HepG2 (cell line): ENCODE measurements around the gene PYGO2. TPM values are rescaled to one million over a fixed set of nuclear protein-coding genes. Genes with fewer than 3 reads are reported as not detected.

ENCODE experiments used
- ATAC-seq: fragments of 200-7000 bp; cut with Tn5 transposase; 3 replicates; pipeline ENCODE4 v1.9.1; 2020; ENCODE audit warnings: mild to moderate bottlenecking, moderate library complexity
- BruUV-seq: library from RNA; stranded (reverse); fragments of 400-500 nt; replicated peaks from 2 replicates; lab custom pipeline; 2021; lab: Mats Ljungman, UMichigan
- CTCF ChIA-PET: fragments of 300-600 bp; formaldehyde crosslinking; extraction: SDS; loops from one replicate; lab custom pipeline; 2021; ENCODE audit warnings: low total read pairs, inconsistent platforms, low intra/inter-chr PET ratio; lab: Yijun Ruan, JAX
- POLR2A ChIA-PET: fragments of 350-600 bp; sonication (Branson Sonifier 250); formaldehyde crosslinking; loops from one replicate; lab custom pipeline; 2020; ENCODE audit warnings: antibody characterized with exemption, inconsistent platforms; lab: Yijun Ruan, JAX
- DNase-seq: peaks from one replicate; pipeline ENCODE4 v3.0.0-alpha.2; 2015; ENCODE audit warnings: low spot score
- FAIRE-seq: peaks from 3 replicates; lab custom pipeline; 2011; peaks lifted over from hg19 to GRCh38; lab: Jason Lieb, UNC
- H2AFZ ChIP-seq: one replicate; pipeline ENCODE4 v1.6.1; 2011; ENCODE audit warnings: low read length, inconsistent platforms
- H3K27ac ChIP-seq: fragments of 300-600 bp; 3 replicates; pipeline ENCODE4 v1.8.0; 2011; ENCODE audit warnings: mixed run types, mild to moderate bottlenecking, mixed read lengths, low read length, inconsistent platforms; ENCODE audit not compliant: insufficient read depth; ENCODE audit errors: extremely low read length
- H3K27me3 ChIP-seq, 2 experiments: fragments of 200-600 bp in 1 of 2; 2 replicates in 1 of 2; 3 replicates in 1 of 2; pipeline versions ENCODE4 v1.6.0 to v1.8.0; 2011; ENCODE audit warnings: low read length in 2 of 2, mild to moderate bottlenecking in 2 of 2, moderate library complexity in 2 of 2, inconsistent platforms in 1 of 2; ENCODE audit not compliant: insufficient read depth in 2 of 2, control insufficient read depth in 1 of 2
- H3K36me3 ChIP-seq, 2 experiments: fragments of 200-600 bp in 1 of 2; replicated peaks in 1 of 2; 2 replicates in 1 of 2; 3 replicates in 1 of 2; pipeline versions ENCODE4 v1.5.1 to v1.8.0; 2011; ENCODE audit warnings: low read length in 2 of 2, inconsistent platforms in 1 of 2; ENCODE audit not compliant: insufficient read depth in 2 of 2, control insufficient read depth in 1 of 2
- H3K4me1 ChIP-seq: 2 replicates; pipeline ENCODE4 v1.5.1; 2012; ENCODE audit warnings: low read length, inconsistent platforms; ENCODE audit not compliant: insufficient read depth
- H3K4me2 ChIP-seq: 2 replicates; pipeline ENCODE4 v1.6.0; 2011; ENCODE audit warnings: low read depth, low read length, inconsistent platforms
- H3K4me3 ChIP-seq, 3 experiments: fragments of 200-600 bp in 1 of 3; sonication (generic), shearing (Covaris generic) in 1 of 3; replicated peaks in 1 of 3; 2 replicates each; pipeline ENCODE4 v1.5.1; 2011 to 2016; ENCODE audit warnings: low read length in 3 of 3, inconsistent platforms in 2 of 3, low read depth in 2 of 3, mild to moderate bottlenecking in 2 of 3, control low read depth in 1 of 3, mixed read lengths in 1 of 3; ENCODE audit not compliant: insufficient read depth in 1 of 3
- H3K79me2 ChIP-seq: one replicate; pipeline ENCODE4 v1.6.1; 2011; ENCODE audit warnings: low read length, inconsistent platforms; ENCODE audit not compliant: insufficient read depth
- H3K9ac ChIP-seq: 2 replicates; pipeline ENCODE4 v1.6.0; 2011; ENCODE audit warnings: mild to moderate bottlenecking, low read depth, low read length, inconsistent platforms; ENCODE audit not compliant: insufficient read depth
- H3K9me3 ChIP-seq: 2 replicates; pipeline ENCODE4 v1.5.1; 2012; ENCODE audit warnings: mild to moderate bottlenecking, low read length
- H4K20me1 ChIP-seq: 2 replicates; pipeline ENCODE4 v1.6.0; 2011; ENCODE audit warnings: inconsistent platforms, mild to moderate bottlenecking, low read length, moderate library complexity; ENCODE audit not compliant: insufficient read depth
- ARHGAP35 ChIP-seq: sonication (generic); formaldehyde crosslinking; IDR thresholded peaks from 2 replicates; pipeline ENCODE4 v1.9.0; 2022; ENCODE audit warnings: mild to moderate bottlenecking, inconsistent platforms, moderate library complexity, missing genetic modification reagents, borderline replicate concordance
- ATF5 ChIP-seq: sonication (generic); formaldehyde crosslinking; IDR thresholded peaks from 2 replicates; pipeline ENCODE4 v1.4.0; 2020; ENCODE audit warnings: mild to moderate bottlenecking, low read depth, missing genetic modification reagents
- GZF1 ChIP-seq: sonication (generic); formaldehyde crosslinking; IDR thresholded peaks from 2 replicates; pipeline ENCODE4 v1.5.1; 2020; ENCODE audit warnings: mild to moderate bottlenecking, missing genetic modification reagents
- IRF2 ChIP-seq: IDR thresholded peaks from 2 replicates; pipeline ENCODE4 v1.6.1; 2018; ENCODE audit warnings: missing genetic modification reagents, missing compliant biosample characterization
- KDM4B ChIP-seq: sonication (generic); formaldehyde crosslinking; IDR thresholded peaks from 2 replicates; pipeline ENCODE4 v1.4.0; 2020; ENCODE audit warnings: missing genetic modification reagents
- RBAK ChIP-seq: sonication (generic); formaldehyde crosslinking; IDR thresholded peaks from 2 replicates; pipeline ENCODE4 v1.5.1; 2020; ENCODE audit warnings: mild to moderate bottlenecking, missing genetic modification reagents
- THAP11 ChIP-seq: IDR thresholded peaks from 2 replicates; pipeline ENCODE4 v1.6.1; 2016; ENCODE audit warnings: missing biosample characterization, missing genetic modification reagents
- ZNF34 ChIP-seq: sonication (generic); formaldehyde crosslinking; IDR thresholded peaks from 2 replicates; pipeline ENCODE4 v1.4.0; 2020; ENCODE audit warnings: mild to moderate bottlenecking, missing genetic modification reagents, borderline replicate concordance
- ZNF362 ChIP-seq: sonication (generic); formaldehyde crosslinking; IDR thresholded peaks from 2 replicates; pipeline ENCODE4 v1.4.0; 2020; ENCODE audit warnings: missing genetic modification reagents, mild to moderate bottlenecking, borderline replicate concordance
- ZNF564 ChIP-seq: sonication (generic); formaldehyde crosslinking; IDR thresholded peaks from 2 replicates; pipeline ENCODE4 v1.8.1; 2023; ENCODE audit warnings: mild to moderate bottlenecking, missing genetic modification reagents
- ZNF788 ChIP-seq: sonication (generic); formaldehyde crosslinking; IDR thresholded peaks from 2 replicates; pipeline ENCODE4 v1.5.0; 2020; ENCODE audit warnings: mild to moderate bottlenecking, missing genetic modification reagents, borderline replicate concordance
- ZNF800 ChIP-seq: sonication (generic); formaldehyde crosslinking; IDR thresholded peaks from 2 replicates; pipeline ENCODE4 v1.4.0; 2020; ENCODE audit warnings: missing genetic modification reagents
- WGBS: methylation state at CpG from one replicate; pipeline ENCODE4 v1.1.6; 2017; ENCODE audit warnings: low lambda C conversion rate; 5-methylcytosine and 5-hydroxymethylcytosine counted together
- in situ Hi-C: cut with HindIII; loops from 2 replicates; pipeline ENCODE4 v1.10.0; 2017; ENCODE audit warnings: low pct_unique_long_range_greater_than_20kb; ENCODE audit not compliant: extremely low pct_ligation_motif_present
- intact Hi-C: fragments of 100-400 bp; cut with micrococcal nuclease; formaldehyde crosslinking; loops from one replicate; pipeline ENCODE4 v1.10.0; 2022; ENCODE audit not compliant: unreplicated experiment
- polyA plus RNA-seq, 8 experiments: library from polyadenylated mRNA; depleted of rRNA in 3 of 8; stranded (reverse) in 7 of 8; unstranded in 1 of 8; fragments of >200 nt; fragmentation: Illumina TruSeq in 4 of 8; extraction: Trizol in 4 of 8; gene quantifications; 2 replicates each; pipeline versions ENCODE4 v1.2.1 to v1.2.3, GENCODE V29; 2011 to 2016; ENCODE audit warnings: low read depth in 4 of 8, missing spikeins in 1 of 8, mixed read lengths in 1 of 8; ENCODE audit not compliant: insufficient read depth in 1 of 8
- total RNA-seq, 5 experiments: library from RNA; depleted of rRNA; stranded (reverse); fragments of >200 nt; fragmentation: Illumina TruSeq; extraction: Trizol; gene quantifications; 2 replicates each; pipeline ENCODE4 v1.2.3, GENCODE V29; 2016; ENCODE audit warnings: low read depth in 1 of 5
- TF ChIP-seq, protein P1 (sequence below): sonication (generic); formaldehyde crosslinking; conservative IDR thresholded peaks from 2 replicates; pipeline ENCODE4 v1.4.0; 2020; ENCODE audit warnings: mild to moderate bottlenecking, missing genetic modification reagents, moderate library complexity

Gene PYGO2
- total and polyA plus RNA-seq, 2 of the 13 experiments (the other 11 are each of a cell fraction or from before 2014, with no cell fraction given): 20.3 to 21.8 TPM

DNA sequence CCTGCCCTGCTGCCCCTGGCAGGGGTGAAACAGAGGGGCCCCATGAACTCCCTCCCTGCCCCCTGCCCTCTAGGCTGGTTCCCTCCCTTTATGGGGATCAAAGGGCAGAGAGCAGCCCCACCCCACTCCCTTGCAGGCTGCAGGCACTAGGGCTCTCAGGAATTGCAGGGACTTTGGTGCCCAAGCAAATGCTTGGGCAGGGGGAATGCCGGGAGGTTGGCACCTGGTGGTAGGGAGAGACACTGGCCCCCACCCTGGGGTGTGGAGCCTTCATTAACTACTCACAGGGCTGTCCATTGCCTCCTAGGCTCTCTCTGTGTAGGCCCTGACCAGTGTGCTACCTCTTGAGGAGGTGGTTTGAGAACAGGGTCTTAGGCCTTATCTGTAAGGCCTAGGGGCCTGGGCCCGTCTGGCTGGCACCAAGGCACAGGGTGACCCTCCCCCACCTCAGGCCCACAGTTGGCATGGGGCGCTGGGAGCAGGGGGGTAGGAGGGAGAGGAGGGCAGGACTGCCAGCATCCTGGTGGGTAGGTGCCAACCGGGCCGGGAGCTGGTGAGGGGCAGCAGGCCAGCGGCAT lies 45.8 kb upstream of the PYGO2 start (continued):
- TF ChIP-seq ATF5 (CRISPR knock-in tag) (no peak), ZNF34 (CRISPR knock-in tag) (no peak)
- TF ChIP-seq, all 625 proteins: peak for 28

- H3K4me1 ChIP-seq: peaks cover 77% of the 10 kb centered on the region
- peak overlapping the region; percentile 8 for H3K27ac ChIP-seq
- no peaks in the 10 kb centered on the region for H3K9me3 ChIP-seq
- FAIRE-seq: no peak
- no peak overlapping the region for H2AFZ ChIP-seq
- peaks cover 46% of the 10 kb centered on the region for H3K79me2 ChIP-seq
- no peaks in the 10 kb centered on the region; a peak in 1 of 5 replicates for H3K27me3 ChIP-seq
- no TSS peak for BruUV-seq
- ChIA-PET POLR2A (interaction anchor here (1.0 to 1.6 kb wide), 4 partner anchors 11 to 50 kb away, joined by 3 to 10 read pairs (median 6); partner anchors contain the start of gene PBXIP1), CTCF (no interaction called here)
- in situ Hi-C loops: no loop called here
- DNase-seq: no peak
- H3K4me3 ChIP-seq: no peak overlapping the region
- peak overlapping the region; percentile 36; the same call in 1 of the 2 replicates for H3K4me2 ChIP-seq
- no peak overlapping the region for H3K9ac ChIP-seq
- peaks cover 1 to 6% of the 10 kb centered on the region in 2 experiments; a peak in 3 of 5 replicates for H3K36me3 ChIP-seq
- 83% methylated on average over 2 of the region's 2 CpGs for WGBS
- intact Hi-C loops: no loop called here
- peaks cover 5% of the 10 kb centered on the region; the same call in 1 of the 2 replicates for H4K20me1 ChIP-seq
- ATAC-seq: no peak
- TF ChIP-seq THAP11 (CRISPR knock-in tag) (peak; percentile 96), GZF1 (CRISPR knock-in tag) (no peak), ZNF788 (CRISPR knock-in tag) (no peak), ZNF362 (CRISPR knock-in tag) (no peak), ZNF800 (CRISPR knock-in tag) (no peak), IRF2 (CRISPR knock-in tag) (no peak), ZNF564 (CRISPR knock-in tag) (no peak), RBAK (CRISPR knock-in tag) (no peak), KDM4B (CRISPR knock-in tag) (no peak), ARHGAP35 (no peak)
- TF ChIP-seq, protein P1, sequence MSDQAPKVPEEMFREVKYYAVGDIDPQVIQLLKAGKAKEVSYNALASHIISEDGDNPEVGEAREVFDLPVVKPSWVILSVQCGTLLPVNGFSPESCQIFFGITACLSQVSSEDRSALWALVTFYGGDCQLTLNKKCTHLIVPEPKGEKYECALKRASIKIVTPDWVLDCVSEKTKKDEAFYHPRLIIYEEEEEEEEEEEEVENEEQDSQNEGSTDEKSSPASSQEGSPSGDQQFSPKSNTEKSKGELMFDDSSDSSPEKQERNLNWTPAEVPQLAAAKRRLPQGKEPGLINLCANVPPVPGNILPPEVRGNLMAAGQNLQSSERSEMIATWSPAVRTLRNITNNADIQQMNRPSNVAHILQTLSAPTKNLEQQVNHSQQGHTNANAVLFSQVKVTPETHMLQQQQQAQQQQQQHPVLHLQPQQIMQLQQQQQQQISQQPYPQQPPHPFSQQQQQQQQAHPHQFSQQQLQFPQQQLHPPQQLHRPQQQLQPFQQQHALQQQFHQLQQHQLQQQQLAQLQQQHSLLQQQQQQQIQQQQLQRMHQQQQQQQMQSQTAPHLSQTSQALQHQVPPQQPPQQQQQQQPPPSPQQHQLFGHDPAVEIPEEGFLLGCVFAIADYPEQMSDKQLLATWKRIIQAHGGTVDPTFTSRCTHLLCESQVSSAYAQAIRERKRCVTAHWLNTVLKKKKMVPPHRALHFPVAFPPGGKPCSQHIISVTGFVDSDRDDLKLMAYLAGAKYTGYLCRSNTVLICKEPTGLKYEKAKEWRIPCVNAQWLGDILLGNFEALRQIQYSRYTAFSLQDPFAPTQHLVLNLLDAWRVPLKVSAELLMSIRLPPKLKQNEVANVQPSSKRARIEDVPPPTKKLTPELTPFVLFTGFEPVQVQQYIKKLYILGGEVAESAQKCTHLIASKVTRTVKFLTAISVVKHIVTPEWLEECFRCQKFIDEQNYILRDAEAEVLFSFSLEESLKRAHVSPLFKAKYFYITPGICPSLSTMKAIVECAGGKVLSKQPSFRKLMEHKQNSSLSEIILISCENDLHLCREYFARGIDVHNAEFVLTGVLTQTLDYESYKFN (CRISPR knock-in tag): no peak
Observed at GRCh38 chr1:155006601-155007101, 45.1 kb upstream of the PYGO2 start.
